Central memory CD8-positive, alpha-beta T cell (primary cell): ENCODE results near the gene ENAM.
A peak's percentile ranks its signal among the peaks of the same experiment; 100 is the strongest.

Experiments
- ATAC-seq: fragments of 150-1000 bp; cut with Tn5 transposase; replicated peaks from 2 replicates; pipeline ENCODE4 v1.10.0; 2022; ENCODE audit warnings: mild to moderate bottlenecking, moderate FRiP score, moderate number of reproducible peaks; ENCODE audit not compliant: poor library complexity, severe bottlenecking; ENCODE audit errors: extremely low read depth
- DNase-seq, 2 donors: peaks; one replicate each; pipeline ENCODE4 v3.0.0; 2021; ENCODE audit warnings: low spot score in 2 of 2
- H3K27ac Mint-ChIP-seq: one replicate; pipeline ENCODE4 v1.8.0; 2022; ENCODE audit warnings: low read depth, mild to moderate bottlenecking, moderate library complexity, mixed read lengths
- H3K27me3 Mint-ChIP-seq: one replicate; pipeline ENCODE4 v1.8.0; 2022; ENCODE audit warnings: mixed read lengths
- H3K36me3 Mint-ChIP-seq: one replicate; pipeline ENCODE4 v1.8.0; 2022; ENCODE audit warnings: mild to moderate bottlenecking, moderate library complexity, mixed read lengths; ENCODE audit not compliant: insufficient read depth
- H3K4me1 Mint-ChIP-seq: one replicate; pipeline ENCODE4 v1.8.0; 2022; ENCODE audit warnings: mixed read lengths
- H3K4me3 Mint-ChIP-seq: one replicate; pipeline ENCODE4 v1.8.0; 2022; ENCODE audit warnings: mild to moderate bottlenecking, moderate library complexity, mixed read lengths
- H3K9me3 Mint-ChIP-seq: one replicate; pipeline ENCODE4 v1.8.0; 2022; ENCODE audit warnings: mixed read lengths

ENAM gene, protein sequence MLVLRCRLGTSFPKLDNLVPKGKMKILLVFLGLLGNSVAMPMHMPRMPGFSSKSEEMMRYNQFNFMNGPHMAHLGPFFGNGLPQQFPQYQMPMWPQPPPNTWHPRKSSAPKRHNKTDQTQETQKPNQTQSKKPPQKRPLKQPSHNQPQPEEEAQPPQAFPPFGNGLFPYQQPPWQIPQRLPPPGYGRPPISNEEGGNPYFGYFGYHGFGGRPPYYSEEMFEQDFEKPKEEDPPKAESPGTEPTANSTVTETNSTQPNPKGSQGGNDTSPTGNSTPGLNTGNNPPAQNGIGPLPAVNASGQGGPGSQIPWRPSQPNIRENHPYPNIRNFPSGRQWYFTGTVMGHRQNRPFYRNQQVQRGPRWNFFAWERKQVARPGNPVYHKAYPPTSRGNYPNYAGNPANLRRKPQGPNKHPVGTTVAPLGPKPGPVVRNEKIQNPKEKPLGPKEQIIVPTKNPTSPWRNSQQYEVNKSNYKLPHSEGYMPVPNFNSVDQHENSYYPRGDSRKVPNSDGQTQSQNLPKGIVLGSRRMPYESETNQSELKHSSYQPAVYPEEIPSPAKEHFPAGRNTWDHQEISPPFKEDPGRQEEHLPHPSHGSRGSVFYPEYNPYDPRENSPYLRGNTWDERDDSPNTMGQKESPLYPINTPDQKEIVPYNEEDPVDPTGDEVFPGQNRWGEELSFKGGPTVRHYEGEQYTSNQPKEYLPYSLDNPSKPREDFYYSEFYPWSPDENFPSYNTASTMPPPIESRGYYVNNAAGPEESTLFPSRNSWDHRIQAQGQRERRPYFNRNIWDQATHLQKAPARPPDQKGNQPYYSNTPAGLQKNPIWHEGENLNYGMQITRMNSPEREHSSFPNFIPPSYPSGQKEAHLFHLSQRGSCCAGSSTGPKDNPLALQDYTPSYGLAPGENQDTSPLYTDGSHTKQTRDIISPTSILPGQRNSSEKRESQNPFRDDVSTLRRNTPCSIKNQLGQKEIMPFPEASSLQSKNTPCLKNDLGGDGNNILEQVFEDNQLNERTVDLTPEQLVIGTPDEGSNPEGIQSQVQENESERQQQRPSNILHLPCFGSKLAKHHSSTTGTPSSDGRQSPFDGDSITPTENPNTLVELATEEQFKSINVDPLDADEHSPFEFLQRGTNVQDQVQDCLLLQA

DNA sequence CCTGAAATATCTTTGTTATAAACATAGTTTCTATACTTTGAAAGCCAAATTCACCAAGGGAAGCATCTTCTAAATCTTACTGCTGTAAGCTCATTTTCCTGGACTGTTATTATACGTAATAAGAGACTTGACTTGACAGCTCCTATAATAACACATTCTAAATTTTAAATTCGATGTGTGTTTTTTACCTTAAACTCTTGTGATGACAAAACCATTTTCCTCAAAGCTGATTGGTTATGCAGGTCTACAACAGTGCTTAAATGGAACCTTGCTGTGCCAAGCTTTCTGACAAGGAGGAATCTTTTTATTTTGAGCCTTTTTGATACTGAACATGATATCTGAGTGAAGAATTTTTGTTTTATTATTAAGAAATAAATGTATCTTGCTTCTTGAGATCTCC, at the start of gene ENAM:
ENAM (plus strand) TSS at position 301 of the 400 bp plus-strand sequence. CDS start 757 bp downstream, outside the sequence.
- no peak for ATAC-seq
- Mint-ChIP-seq H3K4me3 (no peak within 1 kb of the TSS), H3K36me3 (peaks cover 1% of the 10 kb centered on the region), H3K9me3 (no peaks in the 10 kb centered on the region), H3K27ac (no peak within 1 kb of the TSS), H3K4me1 (no peaks in the 10 kb centered on the region), H3K27me3 (peaks cover 6% of the 10 kb centered on the region)
- DNase-seq, result no peak

DNA sequence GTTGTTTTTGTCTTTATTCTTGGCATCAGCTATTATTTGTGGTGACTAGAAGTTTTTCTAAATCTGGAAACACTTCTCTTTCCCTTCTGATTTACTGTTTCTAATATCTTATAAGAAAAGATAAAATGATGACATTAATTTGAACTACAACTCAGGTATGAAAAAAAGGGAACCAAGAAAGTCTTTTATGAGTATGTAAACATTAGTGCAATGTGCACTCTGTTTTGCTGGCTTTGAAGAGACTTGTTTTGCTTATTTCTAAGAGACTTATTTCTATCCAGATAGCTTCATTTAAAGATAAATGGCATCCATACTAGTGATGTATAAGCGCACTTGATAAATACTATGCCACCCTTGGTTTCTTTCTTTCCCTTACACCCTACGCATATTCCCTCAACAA, 46.6 kb upstream of the ENAM start:
- Mint-ChIP-seq H3K4me3 (no peak overlapping the region), H3K4me1 (no peaks in the 10 kb centered on the region), H3K36me3 (peaks cover 2% of the 10 kb centered on the region), H3K27ac (no peak overlapping the region), H3K27me3 (peaks cover 54% of the 10 kb centered on the region), H3K9me3 (no peaks in the 10 kb centered on the region)
- DNase-seq (no peak), ATAC-seq (no peak)

DNA sequence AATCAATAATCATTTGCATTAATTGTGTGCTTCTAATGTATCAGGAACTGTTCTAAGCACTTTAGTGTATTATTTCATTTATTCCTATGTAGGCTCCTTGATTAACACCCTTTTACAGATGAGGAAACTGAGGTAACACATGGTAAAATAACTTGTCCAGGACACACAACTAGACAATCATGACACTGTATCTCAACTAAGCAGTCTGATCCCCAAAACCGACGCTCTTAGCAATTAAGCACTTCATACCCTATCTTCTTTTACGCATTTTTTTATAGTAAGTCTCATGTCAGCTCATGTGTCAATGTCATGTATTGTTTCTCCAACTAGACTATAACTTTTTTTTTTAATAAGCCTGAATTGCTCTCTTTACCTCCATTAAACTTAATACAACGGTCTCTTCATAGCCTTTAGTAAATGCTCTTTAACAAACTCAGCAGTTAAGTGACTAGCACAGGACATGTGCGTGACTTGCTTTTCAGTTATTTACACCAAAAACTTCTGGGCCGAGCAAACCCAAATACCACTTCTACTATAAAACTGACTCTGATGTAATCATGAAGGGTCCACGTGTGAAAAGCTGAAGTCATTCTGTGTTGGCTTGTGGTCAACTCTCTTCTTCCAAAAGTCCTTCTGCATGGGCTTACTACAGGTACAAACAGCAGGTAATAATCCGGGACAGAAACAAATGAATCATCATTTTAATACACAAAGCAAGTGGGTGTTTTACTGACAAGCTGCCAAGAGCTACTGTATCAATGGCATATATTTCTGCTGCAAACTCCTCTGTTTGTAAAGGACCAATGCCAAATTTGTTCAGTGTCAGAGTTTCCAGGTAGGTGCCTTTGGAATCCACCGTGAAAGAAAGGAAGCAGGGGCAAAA, 44.4 kb upstream of the ENAM start:
- Mint-ChIP-seq H3K36me3 (peaks cover 2% of the 10 kb centered on the region), H3K9me3 (no peaks in the 10 kb centered on the region), H3K4me1 (no peaks in the 10 kb centered on the region), H3K27ac (no peak overlapping the region), H3K4me3 (no peak overlapping the region), H3K27me3 (peaks cover 35% of the 10 kb centered on the region)
- ATAC-seq, result no peak
- DNase-seq, result no peak

DNA sequence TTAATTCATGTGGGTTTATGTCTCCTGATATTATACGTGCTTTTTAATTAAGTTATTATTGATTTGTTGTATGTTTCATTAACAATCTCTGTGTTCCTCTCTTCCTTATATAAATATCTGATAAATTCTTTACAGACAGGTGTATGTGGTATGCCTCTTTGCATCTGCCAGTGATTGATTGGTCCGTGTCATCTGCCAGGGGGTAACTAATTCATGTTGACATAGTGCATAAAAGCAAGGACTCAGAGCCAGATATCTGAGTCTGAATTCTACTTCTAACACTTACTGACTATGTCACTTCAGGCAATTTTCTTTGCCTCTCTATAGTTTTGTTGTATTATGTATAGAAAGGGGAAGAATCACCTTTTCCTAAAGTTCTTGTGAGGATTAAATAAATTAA, 41.7 kb upstream of the ENAM start:
- no peak for ATAC-seq
- Mint-ChIP-seq H3K27me3 (peaks cover 24% of the 10 kb centered on the region), H3K4me3 (no peak overlapping the region)

DNA sequence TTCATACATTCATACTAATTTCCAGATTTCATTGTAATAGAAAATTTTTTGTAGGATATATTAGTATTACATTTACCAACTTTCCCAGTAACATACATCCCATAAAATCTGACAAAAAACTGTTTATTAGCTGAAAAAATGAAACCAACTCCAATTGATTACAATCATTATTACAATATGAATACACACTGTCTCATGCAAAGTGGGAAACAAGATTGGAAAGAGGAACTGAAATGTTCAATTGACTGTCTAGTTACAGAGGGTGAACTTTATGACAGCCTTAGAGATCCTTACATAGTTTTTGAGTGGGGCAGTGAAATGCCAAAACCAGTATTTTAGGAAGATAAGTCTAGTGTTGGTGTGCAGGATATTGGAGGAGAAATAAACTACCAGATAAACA, 38.8 kb upstream of the ENAM start:
- H3K27me3 Mint-ChIP-seq, result no peaks in the 10 kb centered on the region
- no peaks in the 10 kb centered on the region for H3K4me1 Mint-ChIP-seq
- ATAC-seq, result no peak

More for the DNA sequence above, 41.7 kb upstream of the ENAM start:
- DNase-seq, result no peak
- Mint-ChIP-seq H3K4me1 (no peaks in the 10 kb centered on the region), H3K36me3 (peaks cover 2% of the 10 kb centered on the region), H3K9me3 (no peaks in the 10 kb centered on the region), H3K27ac (no peak overlapping the region)

DNA sequence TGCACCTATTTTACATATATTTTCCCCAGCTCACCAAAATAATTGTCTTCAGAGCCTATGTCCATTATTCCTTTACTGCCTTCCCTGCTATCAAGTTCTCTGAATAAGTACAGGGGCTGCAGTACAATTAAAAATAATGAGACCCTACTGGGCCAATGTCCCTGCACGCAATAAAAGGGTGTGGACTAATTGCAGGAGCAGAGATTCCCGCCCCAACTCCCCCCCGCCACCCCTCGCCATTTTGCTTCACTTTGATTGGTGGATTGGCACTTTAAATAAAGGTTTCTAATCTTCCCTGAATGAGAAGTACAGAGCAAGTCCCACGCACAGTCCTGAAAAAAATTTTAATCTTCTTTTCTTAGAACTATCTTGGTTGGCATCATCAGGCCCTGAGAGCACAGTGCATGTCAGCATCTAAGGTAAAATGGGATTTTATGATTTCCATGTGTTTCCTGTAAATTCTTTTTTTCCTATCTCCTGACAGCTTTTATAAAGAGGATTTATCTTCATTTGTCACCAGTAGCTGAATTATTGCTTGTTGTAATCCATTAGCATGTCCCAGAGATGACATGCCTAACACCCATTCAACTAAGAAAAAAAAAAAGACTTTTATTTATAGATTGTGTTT, 36.5 kb upstream of the ENAM start, which contains the start of gene AMBN:
AMBN (plus strand) TSS at position 302 of the 628 bp plus-strand sequence; CDS start at position 405, 103 bp downstream.
- no peaks in the 10 kb centered on the region for H3K27me3 Mint-ChIP-seq
- ATAC-seq, result no peak

More for the DNA sequence above, 38.8 kb upstream of the ENAM start:
- no peak overlapping the region for H3K4me3 Mint-ChIP-seq
- no peak for DNase-seq
- no peaks in the 10 kb centered on the region for H3K9me3 Mint-ChIP-seq
- peaks cover 2% of the 10 kb centered on the region for H3K36me3 Mint-ChIP-seq
- H3K27ac Mint-ChIP-seq, result no peak overlapping the region

DNA sequence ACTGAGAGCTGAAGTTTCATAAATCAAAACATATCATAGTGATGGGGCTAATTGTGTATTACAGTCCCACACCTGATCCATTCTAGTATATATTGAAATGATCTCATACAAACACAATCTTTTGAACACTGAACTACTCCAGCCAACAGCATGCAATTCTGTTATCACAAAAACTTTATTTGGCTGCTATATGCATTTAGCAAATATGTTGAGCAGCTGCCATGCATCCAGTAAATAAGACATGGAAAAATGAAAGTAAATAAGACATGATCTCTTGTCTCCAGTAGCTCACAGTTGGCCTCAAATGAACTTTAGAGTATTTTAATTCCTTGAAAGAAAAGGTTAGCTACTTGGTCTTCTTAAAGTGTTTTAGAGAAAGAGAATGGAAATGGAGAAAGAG, 34.3 kb upstream of the ENAM start:
- Mint-ChIP-seq H3K9me3 (no peaks in the 10 kb centered on the region), H3K27me3 (no peaks in the 10 kb centered on the region), H3K27ac (no peak overlapping the region), H3K4me3 (no peak overlapping the region), H3K36me3 (peaks cover 2% of the 10 kb centered on the region), H3K4me1 (no peaks in the 10 kb centered on the region)
- DNase-seq (no peak), ATAC-seq (no peak)

More for the DNA sequence above, 36.5 kb upstream of the ENAM start, which contains the start of gene AMBN:
- no peak for DNase-seq
- Mint-ChIP-seq H3K9me3 (no peaks in the 10 kb centered on the region), H3K27ac (no peak within 1 kb of the TSS), H3K4me1 (no peaks in the 10 kb centered on the region), H3K4me3 (no peak within 1 kb of the TSS), H3K36me3 (peaks cover 2% of the 10 kb centered on the region)

DNA sequence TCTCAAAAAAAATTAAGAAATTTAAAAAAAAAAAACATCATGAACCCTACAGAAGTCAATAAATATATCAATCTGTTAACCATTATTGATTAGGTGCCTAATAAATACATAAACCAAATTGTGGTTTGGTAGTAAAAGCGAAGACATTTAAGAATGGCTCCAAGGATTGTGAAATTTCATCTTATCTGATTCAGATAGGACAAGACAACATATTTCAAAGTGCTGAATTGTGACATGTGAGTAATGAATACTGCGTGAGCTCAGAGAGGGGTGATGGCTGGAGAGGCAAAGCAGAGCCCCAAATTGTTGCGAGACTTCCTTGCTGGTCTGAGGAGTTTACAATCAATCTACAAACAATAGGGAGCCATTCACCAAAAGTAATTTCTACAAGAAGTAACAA, 28.2 kb upstream of the ENAM start:
- H3K4me3 Mint-ChIP-seq, result no peak overlapping the region
- DNase-seq (no peak), ATAC-seq (no peak)
- no peak overlapping the region for H3K27ac Mint-ChIP-seq
- H3K9me3 Mint-ChIP-seq, result no peaks in the 10 kb centered on the region
- H3K27me3 Mint-ChIP-seq, result peaks cover 7% of the 10 kb centered on the region
- no peaks in the 10 kb centered on the region for H3K4me1 Mint-ChIP-seq
- no peaks in the 10 kb centered on the region for H3K36me3 Mint-ChIP-seq

DNA sequence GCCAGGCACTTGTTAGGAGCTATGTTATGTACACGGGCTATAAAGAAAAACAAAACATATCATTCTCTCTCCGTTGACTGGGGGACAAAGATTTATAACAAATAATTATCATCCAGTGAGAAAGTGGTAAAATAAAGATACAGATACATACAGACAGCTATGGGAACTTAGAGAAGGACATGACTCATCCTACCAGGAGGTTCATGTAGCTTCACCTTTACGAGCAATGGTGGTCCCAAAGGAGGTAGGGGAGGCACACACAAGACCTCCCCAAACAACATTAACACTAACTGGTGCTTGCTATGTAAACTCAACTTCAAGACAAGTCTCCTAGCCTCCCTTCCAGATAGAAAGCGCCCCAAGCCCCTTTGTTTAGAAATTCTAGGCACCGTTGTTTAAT, 27.6 kb upstream of the ENAM start:
- peaks cover 7% of the 10 kb centered on the region for H3K27me3 Mint-ChIP-seq
- no peak for ATAC-seq
- no peaks in the 10 kb centered on the region for H3K9me3 Mint-ChIP-seq
- no peak for DNase-seq
- no peak overlapping the region for H3K4me3 Mint-ChIP-seq
- no peaks in the 10 kb centered on the region for H3K36me3 Mint-ChIP-seq
- H3K4me1 Mint-ChIP-seq, result no peaks in the 10 kb centered on the region
- no peak overlapping the region for H3K27ac Mint-ChIP-seq

DNA sequence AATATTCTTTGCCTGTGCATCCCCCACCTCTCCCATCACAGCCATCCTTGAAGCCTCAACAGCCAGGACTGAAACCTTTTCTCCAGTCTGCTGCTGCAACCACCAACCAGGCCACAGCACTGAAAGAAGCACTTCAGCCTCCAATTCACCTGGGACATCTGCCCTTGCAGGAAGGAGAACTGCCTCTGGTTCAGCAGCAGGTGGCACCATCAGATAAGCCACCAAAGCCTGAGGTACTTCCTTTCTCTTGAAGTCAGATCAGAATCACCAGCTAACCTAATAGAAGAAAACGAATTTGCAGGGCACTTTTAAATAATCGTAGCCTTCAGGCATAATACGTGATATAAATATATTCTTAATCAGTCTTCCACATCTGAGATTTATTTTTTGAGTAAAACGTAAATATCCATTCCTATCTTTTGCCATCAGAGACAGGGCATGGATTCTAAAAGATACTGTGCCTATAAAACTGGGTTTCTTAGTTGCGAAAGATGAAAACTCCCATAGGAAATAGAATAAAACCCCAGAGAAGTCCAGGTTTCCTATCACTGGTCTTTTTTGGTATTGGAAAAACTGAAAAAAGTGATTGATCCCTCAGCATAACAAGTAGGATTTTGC, 27.0 kb upstream of the ENAM start:
- DNase-seq, result peak; percentile 22 to 35
- peak; percentile 58 for ATAC-seq
- Mint-ChIP-seq H3K4me1 (no peaks in the 10 kb centered on the region), H3K27me3 (peaks cover 7% of the 10 kb centered on the region), H3K27ac (no peak overlapping the region), H3K36me3 (no peaks in the 10 kb centered on the region), H3K4me3 (no peak overlapping the region), H3K9me3 (no peaks in the 10 kb centered on the region)

DNA sequence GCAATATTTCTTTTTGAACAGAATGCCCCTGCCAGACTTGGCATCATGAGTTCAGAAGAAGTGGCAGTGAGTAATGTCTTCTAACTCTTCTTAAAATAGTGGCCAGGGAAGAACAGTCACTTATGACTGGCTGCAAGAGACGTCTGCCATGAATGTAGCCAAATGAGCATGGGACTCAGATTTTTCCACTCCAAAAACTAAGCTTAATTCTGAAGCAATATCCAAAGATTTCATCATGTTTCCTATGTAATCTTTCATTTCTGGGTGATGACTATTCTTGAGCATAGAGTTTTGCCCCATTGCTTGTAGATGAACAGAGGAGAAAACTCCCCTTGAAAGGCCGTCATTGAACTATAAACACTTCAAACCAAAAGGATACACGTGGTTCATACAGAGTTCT, 24.7 kb upstream of the ENAM start:
- H3K4me1 Mint-ChIP-seq, result no peaks in the 10 kb centered on the region
- H3K36me3 Mint-ChIP-seq, result no peaks in the 10 kb centered on the region
- no peak overlapping the region for H3K27ac Mint-ChIP-seq
- peaks cover 25% of the 10 kb centered on the region for H3K27me3 Mint-ChIP-seq
- ATAC-seq, result no peak
- H3K9me3 Mint-ChIP-seq, result no peaks in the 10 kb centered on the region
- no peak overlapping the region for H3K4me3 Mint-ChIP-seq
- no peak for DNase-seq
